ENCODE results near the gene B3GLCT. TPM values are rescaled to one million over a fixed set of nuclear protein-coding genes. Genes with fewer than 3 reads are reported as not detected.

B3GLCT gene
- total and polyA plus RNA-seq, 4 donors = 1.5 to 3.6 (median 2.2) TPM

- no peak overlapping the region for H3K4me3 ChIP-seq (ENCODE audit: low read depth in 1 of 3, low read length in 3 of 3)
- DNase-seq (ENCODE audit: low spot score) = no peak
- no peaks in the 10 kb centered on the region for H3K27me3 ChIP-seq (ENCODE audit: control insufficient read depth in 4 of 4, insufficient read depth in 4 of 4, low read length in 3 of 4)
- H3K36me3 ChIP-seq (ENCODE audit: control insufficient read depth in 4 of 4, insufficient read depth in 3 of 4, low read depth in 1 of 4, low read length in 3 of 4) = no peaks in the 10 kb centered on the region
- peaks cover 2 to 18% (median 10%) of the 10 kb centered on the region in 4 donors for H3K4me1 ChIP-seq (ENCODE audit: control insufficient read depth in 4 of 4, insufficient read depth in 4 of 4, low read length in 3 of 4)
- 87% methylated on average over 3 of the region's 3 CpGs for WGBS
- H3K9ac ChIP-seq (ENCODE audit: low read depth in 1 of 2, low read length in 2 of 2) = no peak overlapping the region
- TF ChIP-seq REST (IDR thresholded peaks at IDR 0.05) = no peak
- TF ChIP-seq ATF3 (IDR thresholded peaks at IDR 0.05) = no peak
- no peak for TF ChIP-seq HNF4G (IDR thresholded peaks at IDR 0.05)
- TF ChIP-seq FOXA1 (IDR thresholded peaks at IDR 0.05) = no peak
- TF ChIP-seq YY1 (IDR thresholded peaks at IDR 0.05) = no peak
- TF ChIP-seq FOXA2 (IDR thresholded peaks at IDR 0.05) = no peak
- no peak for TF ChIP-seq EGR1 (IDR thresholded peaks at IDR 0.05; ENCODE audit: low read depth in 2 of 2)
- TF ChIP-seq NR2F2 (IDR thresholded peaks at IDR 0.05) = no peak
- TF ChIP-seq TAF1 (conservative IDR thresholded peaks at IDR 0.05) = no peak
- no peak for TF ChIP-seq RXRA (IDR thresholded peaks at IDR 0.05)
- no peak for TF ChIP-seq MAX (IDR thresholded peaks at IDR 0.05)
- no peak for TF ChIP-seq GABPA (IDR thresholded peaks at IDR 0.05 in 1 of 2, conservative IDR thresholded peaks at IDR 0.05 in 1 of 2)
- no peak overlapping the region for H3K27ac ChIP-seq (ENCODE audit: low read depth in 1 of 2, low read length in 2 of 2)
- H3K9me3 ChIP-seq (ENCODE audit: control insufficient read depth in 4 of 4, low read length in 3 of 4) = no peaks in the 10 kb centered on the region
Observed at GRCh38 chr13:31198519-31198918, 1.3 kb upstream of the B3GLCT start.

GRCh38 chr13:31199527-31199848, 287 bp upstream of the B3GLCT start:
- H3K27ac ChIP-seq (ENCODE audit: low read depth in 1 of 2, low read length in 2 of 2) = peak overlapping the region; percentile 90 to 94
- no peaks in the 10 kb centered on the region for H3K36me3 ChIP-seq (ENCODE audit: control insufficient read depth in 4 of 4, insufficient read depth in 3 of 4, low read depth in 1 of 4, low read length in 3 of 4)
- 7% methylated on average over 15 of the region's 15 CpGs for WGBS
- peak overlapping the region in 1 of 2 donors; percentile 68 for H3K9ac ChIP-seq (ENCODE audit: low read depth in 1 of 2, low read length in 2 of 2)
- no peak for DNase-seq (ENCODE audit: low spot score)
- H3K4me3 ChIP-seq (ENCODE audit: low read depth in 1 of 3, low read length in 3 of 3) = peak overlapping the region; percentile 37 to 95 (median 53)
- no peaks in the 10 kb centered on the region for H3K27me3 ChIP-seq (ENCODE audit: control insufficient read depth in 4 of 4, insufficient read depth in 4 of 4, low read length in 3 of 4)
- TF ChIP-seq EGR1 (IDR thresholded peaks at IDR 0.05; ENCODE audit: low read depth in 2 of 2) = no peak
- no peak for TF ChIP-seq NR2F2 (IDR thresholded peaks at IDR 0.05)
- TF ChIP-seq RXRA (IDR thresholded peaks at IDR 0.05) = no peak
- no peak for TF ChIP-seq ATF3 (IDR thresholded peaks at IDR 0.05)
- TF ChIP-seq JUND (IDR thresholded peaks at IDR 0.05) = no peak
- TF ChIP-seq SP1 (IDR thresholded peaks at IDR 0.05) = no peak
- no peak for TF ChIP-seq TAF1 (conservative IDR thresholded peaks at IDR 0.05)
- no peak for TF ChIP-seq CTCF (IDR thresholded peaks at IDR 0.05; ENCODE audit: low read depth, low read length, missing input control)
- no peak for TF ChIP-seq YY1 (IDR thresholded peaks at IDR 0.05)
- no peak for TF ChIP-seq GABPA (IDR thresholded peaks at IDR 0.05 in 1 of 2, conservative IDR thresholded peaks at IDR 0.05 in 1 of 2)
- no peak for TF ChIP-seq ZBTB33 (IDR thresholded peaks at IDR 0.05)
- TF ChIP-seq REST (IDR thresholded peaks at IDR 0.05) = no peak
- no peaks in the 10 kb centered on the region for H3K9me3 ChIP-seq (ENCODE audit: control insufficient read depth in 4 of 4, low read length in 3 of 4)
- H3K4me1 ChIP-seq (ENCODE audit: control insufficient read depth in 4 of 4, insufficient read depth in 4 of 4, low read length in 3 of 4) = peaks cover 2 to 18% (median 10%) of the 10 kb centered on the region in 4 donors

Data from liver (tissue), 9 donors.